Caco-2 (cell line): ENCODE data around the gene TEX9. TPM values are rescaled to one million over a fixed set of nuclear protein-coding genes. Genes with fewer than 3 reads are reported as not detected.

Source experiments
- BruUV-seq: library from RNA; stranded (reverse); fragments of 400-500 nt; replicated peaks from 2 replicates; lab custom pipeline; 2021; lab: Mats Ljungman, UMichigan
- CTCF ChIA-PET: fragments of 300-600 bp; sonication (Branson Sonifier 250); formaldehyde crosslinking; loops from one replicate; lab custom pipeline; 2022; ENCODE audit warnings: antibody characterized with exemption; lab: Charles Lee
- POLR2A ChIA-PET: fragments of 300-600 bp; sonication (Branson Sonifier 250); formaldehyde crosslinking; loops from one replicate; lab custom pipeline; 2022; ENCODE audit warnings: antibody characterized with exemption; lab: Charles Lee
- DNase-seq, 2 experiments: peaks; one replicate each; pipeline versions ENCODE4 v3.0.0 to v3.0.0-alpha.2; 2020 to 2022
- H3K27me3 ChIP-seq: replicated peaks from 2 replicates; pipeline ENCODE4 v1.6.0; 2011; ENCODE audit warnings: low read length; ENCODE audit not compliant: control insufficient read depth, insufficient read depth
- H3K36me3 ChIP-seq: 2 replicates; pipeline ENCODE4 v1.5.1; 2011; ENCODE audit warnings: low read length; ENCODE audit not compliant: control insufficient read depth, insufficient read depth
- H3K4me1 ChIP-seq: fragments of 250-450 bp; sonication (Bioruptor Pico); 2 replicates; pipeline ENCODE4 v1.5.1; 2020; ENCODE audit warnings: mild to moderate bottlenecking
- H3K4me3 ChIP-seq: 2 replicates; pipeline ENCODE4 v1.5.1; 2011; ENCODE audit warnings: low read depth, mild to moderate bottlenecking, control low read depth, low read length
- H3K9me3 ChIP-seq: fragments of 250-450 bp; sonication (Bioruptor Pico); 2 replicates; pipeline ENCODE4 v1.5.1; 2020; ENCODE audit warnings: mild to moderate bottlenecking, moderate library complexity
- H3K27ac Mint-ChIP-seq: one replicate; pipeline ENCODE4 v1.8.0; 2022; ENCODE audit warnings: mixed read lengths; ENCODE audit not compliant: unreplicated experiment
- H3K27me3 Mint-ChIP-seq: one replicate; pipeline ENCODE4 v1.8.0; 2022; ENCODE audit warnings: mixed read lengths; ENCODE audit not compliant: insufficient read depth, unreplicated experiment
- H3K36me3 Mint-ChIP-seq: one replicate; pipeline ENCODE4 v1.8.0; 2022; ENCODE audit warnings: mild to moderate bottlenecking, mixed read lengths; ENCODE audit not compliant: insufficient read depth, unreplicated experiment
- H3K4me1 Mint-ChIP-seq: one replicate; pipeline ENCODE4 v1.8.0; 2022; ENCODE audit warnings: low read depth, mixed read lengths; ENCODE audit not compliant: unreplicated experiment
- H3K4me3 Mint-ChIP-seq: one replicate; pipeline ENCODE4 v1.8.0; 2022; ENCODE audit warnings: mild to moderate bottlenecking, moderate library complexity, mixed read lengths; ENCODE audit not compliant: unreplicated experiment
- H3K9me3 Mint-ChIP-seq: one replicate; pipeline ENCODE4 v1.8.0; 2022; ENCODE audit warnings: mixed read lengths; ENCODE audit not compliant: unreplicated experiment
- intact Hi-C: fragments of 100-400 bp; cut with micrococcal nuclease; formaldehyde crosslinking; loops from one replicate; pipeline ENCODE4 v1.10.0; 2022; ENCODE audit not compliant: unreplicated experiment
- total RNA-seq: library from RNA; stranded (reverse); gene quantifications from 2 replicates; pipeline ENCODE4 v1.2.3, GENCODE V29; 2022
- TF ChIP-seq, protein P1 (sequence below), 2 experiments: fragments of 200-600 bp in 1 of 2; IDR thresholded peaks; 1 replicate in 1 of 2; 2 replicates in 1 of 2; pipeline versions ENCODE4 v1.5.1 to v1.8.0; 2011 to 2022; ENCODE audit warnings: antibody characterized with exemption in 1 of 2, control low read depth in 1 of 2, inconsistent platforms in 1 of 2, low read depth in 1 of 2, low read length in 1 of 2, mild to moderate bottlenecking in 1 of 2, moderate library complexity in 1 of 2; ENCODE audit not compliant: insufficient read depth in 1 of 2, severe bottlenecking in 1 of 2, unreplicated experiment in 1 of 2

The TEX9 gene
- total RNA-seq, 1 experiment from 2014 or later = 1.9 TPM

GRCh38 chr15:56349554-56349953 lies 15.7 kb upstream of the TEX9 start:
- no peak overlapping the region for H3K4me3 Mint-ChIP-seq
- no TSS peak for BruUV-seq
- peaks cover 6% of the 10 kb centered on the region for H3K27me3 Mint-ChIP-seq
- no peaks in the 10 kb centered on the region for H3K27me3 ChIP-seq
- no peak overlapping the region for H3K4me3 ChIP-seq
- H3K4me1 Mint-ChIP-seq = no peaks in the 10 kb centered on the region
- H3K36me3 ChIP-seq = no peaks in the 10 kb centered on the region
- no peak overlapping the region for H3K27ac Mint-ChIP-seq
- no peaks in the 10 kb centered on the region for H3K36me3 Mint-ChIP-seq
- H3K9me3 ChIP-seq = no peaks in the 10 kb centered on the region
- H3K4me1 ChIP-seq = no peaks in the 10 kb centered on the region
- H3K9me3 Mint-ChIP-seq = no peaks in the 10 kb centered on the region
- TF ChIP-seq, protein P1, sequence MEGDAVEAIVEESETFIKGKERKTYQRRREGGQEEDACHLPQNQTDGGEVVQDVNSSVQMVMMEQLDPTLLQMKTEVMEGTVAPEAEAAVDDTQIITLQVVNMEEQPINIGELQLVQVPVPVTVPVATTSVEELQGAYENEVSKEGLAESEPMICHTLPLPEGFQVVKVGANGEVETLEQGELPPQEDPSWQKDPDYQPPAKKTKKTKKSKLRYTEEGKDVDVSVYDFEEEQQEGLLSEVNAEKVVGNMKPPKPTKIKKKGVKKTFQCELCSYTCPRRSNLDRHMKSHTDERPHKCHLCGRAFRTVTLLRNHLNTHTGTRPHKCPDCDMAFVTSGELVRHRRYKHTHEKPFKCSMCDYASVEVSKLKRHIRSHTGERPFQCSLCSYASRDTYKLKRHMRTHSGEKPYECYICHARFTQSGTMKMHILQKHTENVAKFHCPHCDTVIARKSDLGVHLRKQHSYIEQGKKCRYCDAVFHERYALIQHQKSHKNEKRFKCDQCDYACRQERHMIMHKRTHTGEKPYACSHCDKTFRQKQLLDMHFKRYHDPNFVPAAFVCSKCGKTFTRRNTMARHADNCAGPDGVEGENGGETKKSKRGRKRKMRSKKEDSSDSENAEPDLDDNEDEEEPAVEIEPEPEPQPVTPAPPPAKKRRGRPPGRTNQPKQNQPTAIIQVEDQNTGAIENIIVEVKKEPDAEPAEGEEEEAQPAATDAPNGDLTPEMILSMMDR (IDR thresholded peaks at IDR 0.05; ENCODE audit: insufficient read depth in 1 of 2, low read depth in 1 of 2, low read length in 1 of 2, severe bottlenecking in 1 of 2, unreplicated experiment in 1 of 2) = no peak
- no peak for DNase-seq
- ChIA-PET CTCF (no interaction called here), POLR2A (no interaction called here)
- intact Hi-C loops = no loop called here

DNA sequence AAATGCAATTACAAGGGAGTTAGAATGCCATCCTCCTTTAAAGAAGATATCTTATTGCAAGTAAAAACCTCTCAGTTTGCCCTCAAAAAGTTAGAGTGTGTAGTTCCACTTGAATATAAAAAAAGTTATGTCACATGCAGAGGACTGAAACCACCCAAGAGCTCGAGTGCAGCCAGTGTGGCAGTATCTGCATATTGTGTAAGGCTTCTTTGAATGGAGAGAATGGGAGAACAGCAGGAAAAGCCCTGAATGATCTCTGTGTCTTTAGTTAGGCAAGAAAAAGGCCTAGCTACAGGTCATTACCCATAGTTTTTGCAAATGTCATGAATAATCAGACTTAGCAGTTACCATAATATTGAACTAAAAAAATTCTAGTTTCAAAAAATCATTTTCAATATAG lies 13.9 kb upstream of the TEX9 start:
- POLR2A ChIA-PET = no interaction called here
- H3K4me3 ChIP-seq = no peak overlapping the region
- no peaks in the 10 kb centered on the region for H3K27me3 ChIP-seq
- Mint-ChIP-seq H3K27ac (no peak overlapping the region), H3K9me3 (no peaks in the 10 kb centered on the region), H3K27me3 (peaks cover 9% of the 10 kb centered on the region), H3K4me1 (no peaks in the 10 kb centered on the region), H3K4me3 (no peak overlapping the region), H3K36me3 (no peaks in the 10 kb centered on the region)
- DNase-seq = no peak
- intact Hi-C loops = no loop called here
- H3K36me3 ChIP-seq = no peaks in the 10 kb centered on the region
- no TSS peak for BruUV-seq
- TF ChIP-seq, protein P1 (IDR thresholded peaks at IDR 0.05; ENCODE audit: insufficient read depth in 1 of 2, low read depth in 1 of 2, low read length in 1 of 2, severe bottlenecking in 1 of 2, unreplicated experiment in 1 of 2) = no peak
- CTCF ChIA-PET = no interaction called here
- H3K4me1 ChIP-seq = no peaks in the 10 kb centered on the region
- H3K9me3 ChIP-seq = no peaks in the 10 kb centered on the region; the same call in 1 of the 2 replicates

- no TSS peak for BruUV-seq
- ChIA-PET CTCF (no interaction called here), POLR2A (no interaction called here)
- Histone ChIP-seq H3K9me3 (no peaks in the 10 kb centered on the region; the same call in 1 of the 2 replicates), H3K4me3 (no peak overlapping the region), H3K36me3 (no peaks in the 10 kb centered on the region), H3K27me3 (no peaks in the 10 kb centered on the region), H3K4me1 (no peaks in the 10 kb centered on the region)
- no peaks in the 10 kb centered on the region for H3K4me1 Mint-ChIP-seq
- no peak overlapping the region for H3K27ac Mint-ChIP-seq
- no peaks in the 10 kb centered on the region for H3K36me3 Mint-ChIP-seq
- no peak for DNase-seq
- TF ChIP-seq, protein P1 (IDR thresholded peaks at IDR 0.05; ENCODE audit: insufficient read depth in 1 of 2, low read depth in 1 of 2, low read length in 1 of 2, severe bottlenecking in 1 of 2, unreplicated experiment in 1 of 2) = no peak
- peaks cover 12% of the 10 kb centered on the region for H3K27me3 Mint-ChIP-seq
- no peaks in the 10 kb centered on the region for H3K9me3 Mint-ChIP-seq
- no peak overlapping the region for H3K4me3 Mint-ChIP-seq
- intact Hi-C loops = no loop called here
Observed at GRCh38 chr15:56351957-56352506, 13.2 kb upstream of the TEX9 start.
